ENCODE measurements around the gene ADAM8. TPM values are rescaled to one million over a fixed set of nuclear protein-coding genes. Genes with fewer than 3 reads are reported as not detected.

The ADAM8 gene
- total RNA-seq, 4 donors from 2014 or later: 2.3 to 21.3 (median 13.7) TPM

GRCh38 chr10:133241501-133242205, 35.0 kb downstream of the ADAM8 start:
- Histone ChIP-seq H3K36me3 (no peaks in the 10 kb centered on the region), H3K9me3 (no peaks in the 10 kb centered on the region), H3K27ac (no peak overlapping the region), H3K27me3 (peaks cover 93% of the 10 kb centered on the region), H3K4me1 (peaks cover 0 to 29% (median 15%) of the 10 kb centered on the region in 4 donors), H3K4me3 (peak overlapping the region in 2 of 4 donors; percentile 9 to 30)
- intact Hi-C loops (cut with DNase I; ENCODE audit: low total_unique reads) (no loop called here), in situ Hi-C loops (cut with MboI; ENCODE audit: low pct_ligation_motif_present in 1 of 4, low pct_unique_long_range_greater_than_20kb in 1 of 4, low sequenced_read_pairs in 3 of 4) (no loop called here)
- TF ChIP-seq POLR2A (IDR thresholded peaks at IDR 0.05): no peak
- TF ChIP-seq POLR2AphosphoS5 (IDR thresholded peaks at IDR 0.05): no peak
- TF ChIP-seq CTCF (IDR thresholded peaks at IDR 0.05): no peak
- no peak for TF ChIP-seq EP300 (IDR thresholded peaks at IDR 0.05; ENCODE audit: low read depth)
- 42% methylated on average over 25 of the region's 25 CpGs; no CpG with 5 or more reads in 1 of the 2 donors for WGBS, 2 donors (ENCODE audit: low coverage in 1 of 2)
- no peak for DNase-seq

- Histone ChIP-seq H3K27ac (no peak overlapping the region), H3K4me1 (peaks cover 0 to 35% (median 17%) of the 10 kb centered on the region in 4 donors), H3K4me3 (no peak overlapping the region), H3K27me3 (peaks cover 93% of the 10 kb centered on the region), H3K36me3 (no peaks in the 10 kb centered on the region), H3K9me3 (no peaks in the 10 kb centered on the region)
- no peak for TF ChIP-seq EP300 (IDR thresholded peaks at IDR 0.05; ENCODE audit: low read depth)
- TF ChIP-seq POLR2AphosphoS5 (IDR thresholded peaks at IDR 0.05): no peak
- no peak for TF ChIP-seq POLR2A (IDR thresholded peaks at IDR 0.05)
- no peak for DNase-seq
- intact Hi-C loops (cut with DNase I; ENCODE audit: low total_unique reads): no loop called here
- 78% methylated on average over 15 of the region's 15 CpGs; no CpG with 5 or more reads in 1 of the 2 donors for WGBS, 2 donors (ENCODE audit: low coverage in 1 of 2)
- in situ Hi-C loops (cut with MboI; ENCODE audit: low pct_ligation_motif_present in 1 of 4, low pct_unique_long_range_greater_than_20kb in 1 of 4, low sequenced_read_pairs in 3 of 4): no loop called here
Measured at GRCh38 chr10:133239990-133240389, 36.7 kb downstream of the ADAM8 start.

GRCh38 chr10:133238466-133238804, 38.2 kb downstream of the ADAM8 start:
- no peaks in the 10 kb centered on the region for H3K36me3 ChIP-seq
- H3K27ac ChIP-seq: no peak overlapping the region
- WGBS, 2 donors (ENCODE audit: low coverage in 1 of 2): 47% methylated on average over 15 of the region's 15 CpGs; no CpG with 5 or more reads in 1 of the 2 donors
- DNase-seq: no peak
- peaks cover 88% of the 10 kb centered on the region for H3K27me3 ChIP-seq
- in situ Hi-C loops (cut with MboI; ENCODE audit: low pct_ligation_motif_present in 1 of 4, low pct_unique_long_range_greater_than_20kb in 1 of 4, low sequenced_read_pairs in 3 of 4) (no loop called here), intact Hi-C loops (cut with DNase I; ENCODE audit: low total_unique reads) (no loop called here)
- no peak overlapping the region for H3K4me3 ChIP-seq
- TF ChIP-seq POLR2A (IDR thresholded peaks at IDR 0.05) (no peak), CTCF (IDR thresholded peaks at IDR 0.05) (no peak), EP300 (IDR thresholded peaks at IDR 0.05; ENCODE audit: low read depth) (no peak), POLR2AphosphoS5 (IDR thresholded peaks at IDR 0.05) (no peak)
- H3K4me1 ChIP-seq: peaks cover 0 to 35% (median 17%) of the 10 kb centered on the region in 4 donors
- H3K9me3 ChIP-seq: no peaks in the 10 kb centered on the region

- H3K27me3 ChIP-seq: peaks cover 92% of the 10 kb centered on the region
- H3K4me1 ChIP-seq: peaks cover 0 to 35% (median 17%) of the 10 kb centered on the region in 4 donors
- 19% methylated on average over 43 of the region's 60 CpGs; no CpG with 5 or more reads in 1 of the 2 donors for WGBS, 2 donors (ENCODE audit: low coverage in 1 of 2)
- intact Hi-C loops (cut with DNase I; ENCODE audit: low total_unique reads): no loop called here
- in situ Hi-C loops (cut with MboI; ENCODE audit: low pct_ligation_motif_present in 1 of 4, low pct_unique_long_range_greater_than_20kb in 1 of 4, low sequenced_read_pairs in 3 of 4): no loop called here
- peak within 1 kb of the TSS in 2 of 4 donors; percentile 15 to 26 for H3K4me3 ChIP-seq
- no peaks in the 10 kb centered on the region for H3K36me3 ChIP-seq
- no peak within 1 kb of the TSS for H3K27ac ChIP-seq
- no peaks in the 10 kb centered on the region for H3K9me3 ChIP-seq
- DNase-seq: no peak
- TF ChIP-seq POLR2A (IDR thresholded peaks at IDR 0.05) (no peak), POLR2AphosphoS5 (IDR thresholded peaks at IDR 0.05) (no peak), CTCF (IDR thresholded peaks at IDR 0.05) (no peak), EP300 (IDR thresholded peaks at IDR 0.05; ENCODE audit: low read depth) (no peak)
Measured at GRCh38 chr10:133237588-133238465, 38.8 kb downstream of the ADAM8 start, which contains the start of gene VENTX. TSS of gene VENTX (plus strand) at chr10:133237855. CDS start at chr10:133237915, 60 bp downstream.
